Fibroblast of pulmonary artery (primary cell): ENCODE measurements around the gene AGAP2.
A peak's percentile ranks its signal among the peaks of the same experiment; 100 is the strongest.

Experiments
- DNase-seq: peaks from one replicate; pipeline ENCODE4 v3.0.0-alpha.2; 2010; ENCODE audit warnings: low read depth
- H3K4me3 ChIP-seq: replicated peaks from 2 replicates; pipeline ENCODE4 v1.5.1; 2011; ENCODE audit warnings: low read depth, mild to moderate bottlenecking, control low read depth, low read length, moderate library complexity
- TF ChIP-seq, protein P1 (sequence below): IDR thresholded peaks from 2 replicates; pipeline ENCODE4 v1.5.1; 2011; ENCODE audit warnings: mild to moderate bottlenecking, control low read depth, low read length, inconsistent platforms; ENCODE audit errors: missing control alignments

Gene AGAP2

DNA sequence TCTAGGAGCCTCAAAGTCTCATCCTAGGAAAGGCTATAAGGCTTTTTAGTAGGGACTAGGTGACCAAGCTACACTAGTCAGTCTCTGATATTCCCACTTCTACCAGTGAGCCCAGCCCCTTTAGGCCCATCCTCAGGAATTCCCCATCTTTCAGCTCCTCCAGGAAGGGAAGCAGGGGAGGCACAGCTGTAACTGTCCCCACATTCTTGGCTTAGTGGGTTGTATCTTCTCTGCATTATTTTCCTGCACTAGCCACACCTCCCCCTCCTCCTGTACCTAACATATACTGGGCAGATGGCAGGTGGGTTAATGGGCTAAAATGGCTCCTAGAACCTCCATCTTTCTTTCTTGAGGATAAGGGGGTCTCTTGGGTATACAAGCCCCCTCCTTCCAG, 28.8 kb upstream of the AGAP2 start:
- DNase-seq = no peak
- TF ChIP-seq, protein P1, sequence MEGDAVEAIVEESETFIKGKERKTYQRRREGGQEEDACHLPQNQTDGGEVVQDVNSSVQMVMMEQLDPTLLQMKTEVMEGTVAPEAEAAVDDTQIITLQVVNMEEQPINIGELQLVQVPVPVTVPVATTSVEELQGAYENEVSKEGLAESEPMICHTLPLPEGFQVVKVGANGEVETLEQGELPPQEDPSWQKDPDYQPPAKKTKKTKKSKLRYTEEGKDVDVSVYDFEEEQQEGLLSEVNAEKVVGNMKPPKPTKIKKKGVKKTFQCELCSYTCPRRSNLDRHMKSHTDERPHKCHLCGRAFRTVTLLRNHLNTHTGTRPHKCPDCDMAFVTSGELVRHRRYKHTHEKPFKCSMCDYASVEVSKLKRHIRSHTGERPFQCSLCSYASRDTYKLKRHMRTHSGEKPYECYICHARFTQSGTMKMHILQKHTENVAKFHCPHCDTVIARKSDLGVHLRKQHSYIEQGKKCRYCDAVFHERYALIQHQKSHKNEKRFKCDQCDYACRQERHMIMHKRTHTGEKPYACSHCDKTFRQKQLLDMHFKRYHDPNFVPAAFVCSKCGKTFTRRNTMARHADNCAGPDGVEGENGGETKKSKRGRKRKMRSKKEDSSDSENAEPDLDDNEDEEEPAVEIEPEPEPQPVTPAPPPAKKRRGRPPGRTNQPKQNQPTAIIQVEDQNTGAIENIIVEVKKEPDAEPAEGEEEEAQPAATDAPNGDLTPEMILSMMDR = no peak
- H3K4me3 ChIP-seq = no peak overlapping the region

DNA sequence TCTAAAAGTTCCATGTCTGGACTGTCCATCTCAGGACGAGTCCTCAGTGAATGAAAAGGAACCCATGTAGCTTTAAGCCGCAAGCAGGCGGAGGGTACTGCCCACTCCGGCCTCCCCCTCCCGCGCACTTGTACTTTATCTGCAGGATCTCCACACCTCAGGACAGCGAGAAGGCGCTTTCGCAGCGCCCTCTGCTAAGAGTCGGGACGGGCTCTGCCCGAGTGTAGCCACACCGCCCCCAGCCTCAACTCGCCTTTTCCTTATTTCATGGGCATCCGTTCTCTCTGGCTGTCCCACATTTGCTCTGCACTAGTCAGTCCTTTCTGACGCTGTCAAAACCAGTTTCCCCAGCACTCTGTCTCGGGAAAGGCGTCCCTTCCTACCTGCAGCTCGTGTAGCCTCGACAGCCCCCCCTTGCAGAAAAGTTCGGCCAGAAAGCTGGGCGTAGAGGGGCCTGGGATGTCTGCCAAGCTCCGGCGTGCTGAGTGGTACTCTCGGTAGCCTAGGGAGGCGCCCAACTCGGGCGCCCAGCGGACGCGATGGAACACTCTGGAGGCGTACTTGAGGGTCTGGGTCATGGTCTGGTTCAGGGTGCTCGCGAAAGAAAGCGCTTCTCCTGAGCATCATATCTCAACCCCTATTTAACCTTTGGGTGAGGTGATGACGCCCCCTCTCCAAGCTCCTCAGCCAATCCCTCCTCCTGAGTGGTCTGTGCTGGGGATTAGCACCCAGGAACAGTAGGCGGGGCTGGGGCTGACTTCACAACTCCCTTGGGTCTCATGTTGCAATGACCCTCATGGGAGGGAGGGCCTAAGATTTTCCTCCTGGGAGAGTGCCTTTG, 28.1 kb upstream of the AGAP2 start, which contains the start of gene CYP27B1:
Gene CYP27B1 (minus strand): TSS at position 615 of the 841 bp plus-strand sequence. CDS start 37 bp downstream, at position 578.
- peak; percentile 47 for DNase-seq
- TF ChIP-seq, protein P1 = no peak
- peak within 1 kb of the TSS; percentile 37 for H3K4me3 ChIP-seq

DNA sequence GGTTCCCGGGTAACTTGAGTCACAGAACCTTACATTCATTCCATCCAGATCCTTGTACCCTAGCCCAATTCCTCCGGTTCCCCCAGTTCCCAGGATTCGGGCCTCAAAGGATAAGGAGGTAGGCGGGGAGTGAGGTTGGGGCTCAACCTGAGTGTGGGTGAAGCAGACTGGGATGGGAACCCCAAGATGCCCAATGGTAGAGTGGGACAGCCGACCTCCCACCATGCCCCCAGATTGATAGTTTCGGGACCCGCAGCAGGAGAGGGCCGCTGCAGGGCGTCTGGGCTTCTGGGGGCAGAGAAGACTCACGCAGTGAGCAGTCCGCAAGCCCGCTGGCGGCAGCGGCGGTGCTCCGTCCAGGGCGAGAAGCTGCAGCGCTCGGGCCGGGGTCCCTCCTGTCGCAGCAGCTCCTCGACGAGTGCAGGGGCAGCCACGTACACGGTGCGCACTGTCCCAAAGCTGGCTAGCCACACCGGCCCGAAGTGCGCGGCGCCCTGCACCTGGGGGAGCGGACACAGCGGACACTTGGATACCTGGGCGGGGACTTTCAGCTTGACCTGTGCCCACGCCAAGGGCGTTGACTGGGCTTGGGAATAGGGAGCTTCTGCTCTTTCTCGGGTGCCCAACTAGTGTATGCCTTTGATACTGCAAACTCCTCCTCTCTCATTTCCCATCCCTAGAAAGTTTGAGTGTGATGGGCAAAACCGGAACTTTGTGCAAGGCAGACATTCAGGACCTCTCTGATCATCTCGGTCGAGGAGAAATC, 27.3 kb upstream of the AGAP2 start:
- no peak for DNase-seq
- TF ChIP-seq, protein P1 = no peak
- H3K4me3 ChIP-seq = peak overlapping the region; percentile 37

DNA sequence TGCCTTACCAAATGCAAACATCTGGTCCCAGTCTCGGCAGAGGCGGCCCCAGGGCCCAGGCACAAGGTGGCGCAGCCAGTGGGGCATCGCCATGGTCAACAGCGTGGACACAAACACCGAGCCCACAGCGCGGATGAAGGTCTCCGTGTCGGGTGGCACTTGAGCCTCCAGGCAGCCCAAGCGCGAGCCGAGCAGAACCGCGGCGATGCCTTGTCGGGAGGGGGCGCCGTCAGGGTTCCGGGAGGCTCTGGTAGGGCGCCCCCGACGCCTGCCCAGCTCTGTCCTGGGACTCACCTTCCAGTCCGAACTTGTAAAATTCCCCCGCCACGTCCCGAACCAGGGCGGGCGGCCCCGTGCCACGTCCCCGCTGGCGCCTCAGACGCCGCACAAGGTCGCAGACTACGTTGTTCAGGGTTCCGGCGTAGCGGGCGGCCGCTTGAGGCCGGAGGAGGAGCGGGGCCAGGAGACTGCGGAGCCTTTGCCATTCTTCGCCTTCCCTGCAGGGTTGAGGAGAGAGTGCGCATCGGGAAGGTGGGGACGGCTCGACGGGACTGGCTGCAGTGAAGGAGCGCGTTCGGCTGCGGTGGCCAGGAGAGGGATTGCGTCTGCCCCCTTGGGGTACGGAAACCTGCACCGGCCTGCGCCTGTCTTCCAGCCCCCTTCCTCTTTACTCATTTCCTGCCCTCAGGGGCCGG, 26.6 kb upstream of the AGAP2 start:
- peak overlapping the region; percentile 29 for H3K4me3 ChIP-seq
- peak; percentile 30 for DNase-seq
- TF ChIP-seq, protein P1 = peak; percentile 31

DNA sequence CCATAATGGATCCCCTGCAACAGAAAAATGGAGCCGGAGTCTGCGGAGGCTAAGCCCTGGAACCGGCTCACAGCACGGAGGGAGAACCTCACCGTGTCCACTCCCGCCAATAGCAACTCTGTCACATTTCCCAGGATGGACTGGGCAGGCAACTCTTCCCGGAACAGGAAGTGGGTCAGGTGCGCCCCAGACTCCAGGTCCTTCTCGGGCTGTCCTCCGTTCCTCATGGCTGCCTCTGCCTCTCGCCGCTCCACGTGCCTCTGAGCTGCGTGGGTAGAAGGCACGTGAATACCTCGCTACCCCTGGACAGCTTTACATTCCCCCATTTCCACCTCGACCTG, 26.1 kb upstream of the AGAP2 start:
- TF ChIP-seq, protein P1 = no peak
- DNase-seq = no peak
- peak overlapping the region; percentile 29 for H3K4me3 ChIP-seq

DNA sequence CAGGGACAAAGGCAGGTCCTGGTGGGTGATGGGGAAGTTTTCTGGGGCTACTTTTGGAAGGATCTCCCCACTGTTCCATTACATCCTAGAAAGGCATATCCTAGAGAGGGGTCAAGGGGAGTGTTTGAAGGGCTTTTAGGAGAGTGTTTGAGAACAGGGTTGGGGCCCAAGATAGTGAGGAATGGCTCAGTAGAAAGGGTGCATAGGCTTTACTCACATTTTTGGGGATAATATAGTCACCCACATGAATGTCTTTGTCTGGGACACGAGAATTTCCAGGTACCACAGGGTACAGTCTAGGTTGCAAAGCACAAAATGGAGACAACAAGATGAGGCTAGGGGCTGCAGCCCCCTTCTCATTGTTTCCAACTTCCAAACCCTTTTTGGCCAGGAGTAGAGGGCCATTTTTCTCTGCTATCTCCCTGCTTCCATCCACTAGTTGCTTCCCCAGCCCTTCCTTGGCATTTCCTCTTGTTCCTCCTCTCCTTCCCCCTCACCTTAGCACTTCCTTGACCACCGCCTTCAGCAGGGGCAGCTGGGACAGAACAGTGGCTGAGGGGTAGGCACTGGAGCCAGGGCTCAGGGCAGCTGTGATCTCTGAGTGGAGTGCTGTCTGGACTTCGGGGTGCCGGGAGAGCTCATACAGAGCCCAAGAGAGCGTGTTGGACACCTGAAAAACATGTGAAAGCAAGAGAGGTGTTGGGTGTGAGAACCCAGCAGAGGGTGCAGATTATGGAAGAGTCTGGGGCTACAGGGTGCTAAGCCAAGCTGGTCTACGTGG, 25.5 kb upstream of the AGAP2 start:
- DNase-seq = no peak
- TF ChIP-seq, protein P1 = no peak
- no peak overlapping the region for H3K4me3 ChIP-seq
